Neural progenitor cell (in vitro differentiated cells): Measurements from ENCODE around the gene SLF2.

Experiments used
- EZH2 ChIP-seq: fragments of 200-600 bp; sonication (generic); IDR thresholded peaks from 2 replicates; pipeline ENCODE4 v1.6.1; 2017; ENCODE audit warnings: antibody characterized with exemption, mild to moderate bottlenecking, moderate library complexity
- TF ChIP-seq, protein P1 (sequence below): fragments of 200-600 bp; sonication (generic); IDR thresholded peaks from 2 replicates; pipeline ENCODE4 v1.5.1; 2017; ENCODE audit warnings: antibody characterized with exemption, mild to moderate bottlenecking

DNA sequence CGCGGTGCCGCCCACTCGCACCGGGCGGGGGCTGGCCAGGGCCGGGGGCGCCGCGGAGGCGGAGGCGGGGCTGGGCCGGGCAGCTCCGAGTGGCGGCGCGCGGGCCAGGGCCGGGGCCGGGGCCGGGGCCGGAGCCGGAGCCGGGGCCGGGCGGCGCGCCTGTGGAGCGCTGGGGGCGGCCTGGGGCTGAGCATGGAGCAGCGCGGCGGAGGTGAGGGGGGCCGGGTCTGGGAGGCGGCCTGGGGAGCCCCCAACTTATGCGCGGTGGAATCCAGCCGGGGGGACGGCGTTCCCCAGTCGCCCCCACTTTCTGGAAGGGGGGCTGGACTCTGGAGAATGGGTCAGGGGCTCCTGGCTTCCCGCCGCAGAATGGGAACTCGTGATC, 87.0 kb downstream of the SLF2 start, which contains the start of gene LZTS2:
- TF ChIP-seq, protein P1, sequence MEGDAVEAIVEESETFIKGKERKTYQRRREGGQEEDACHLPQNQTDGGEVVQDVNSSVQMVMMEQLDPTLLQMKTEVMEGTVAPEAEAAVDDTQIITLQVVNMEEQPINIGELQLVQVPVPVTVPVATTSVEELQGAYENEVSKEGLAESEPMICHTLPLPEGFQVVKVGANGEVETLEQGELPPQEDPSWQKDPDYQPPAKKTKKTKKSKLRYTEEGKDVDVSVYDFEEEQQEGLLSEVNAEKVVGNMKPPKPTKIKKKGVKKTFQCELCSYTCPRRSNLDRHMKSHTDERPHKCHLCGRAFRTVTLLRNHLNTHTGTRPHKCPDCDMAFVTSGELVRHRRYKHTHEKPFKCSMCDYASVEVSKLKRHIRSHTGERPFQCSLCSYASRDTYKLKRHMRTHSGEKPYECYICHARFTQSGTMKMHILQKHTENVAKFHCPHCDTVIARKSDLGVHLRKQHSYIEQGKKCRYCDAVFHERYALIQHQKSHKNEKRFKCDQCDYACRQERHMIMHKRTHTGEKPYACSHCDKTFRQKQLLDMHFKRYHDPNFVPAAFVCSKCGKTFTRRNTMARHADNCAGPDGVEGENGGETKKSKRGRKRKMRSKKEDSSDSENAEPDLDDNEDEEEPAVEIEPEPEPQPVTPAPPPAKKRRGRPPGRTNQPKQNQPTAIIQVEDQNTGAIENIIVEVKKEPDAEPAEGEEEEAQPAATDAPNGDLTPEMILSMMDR = no peak
- TF ChIP-seq EZH2 = no peak
